Activated T-cell treated with anti-CD3 and anti-CD28 coated beads for 1 hour (primary cell): ENCODE measurements around the gene TRIM22.

Experiments used
- DNase-seq: peaks from one replicate; pipeline ENCODE4 v3.0.0-alpha.2; 2020; ENCODE audit warnings: low read depth

Gene TRIM22

DNA sequence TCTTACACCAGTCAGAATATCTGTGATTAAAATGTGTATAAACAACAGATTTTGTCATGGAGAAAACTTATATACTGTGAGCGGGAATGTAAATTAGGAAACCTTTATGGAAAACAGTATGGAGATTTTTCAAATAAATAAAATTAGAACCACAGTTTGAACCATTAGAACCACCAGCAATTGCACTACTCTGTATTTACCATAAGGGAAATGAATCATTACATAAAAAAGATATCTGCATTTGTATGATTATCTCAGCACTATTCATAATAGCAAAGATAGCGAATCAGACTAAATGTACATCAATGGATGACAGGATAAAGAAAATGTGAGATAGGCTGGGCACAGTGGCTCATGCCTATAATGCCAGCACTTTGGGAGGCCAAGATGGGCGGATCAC, 57.0 kb downstream of the TRIM22 start:
- no peak for DNase-seq

DNA sequence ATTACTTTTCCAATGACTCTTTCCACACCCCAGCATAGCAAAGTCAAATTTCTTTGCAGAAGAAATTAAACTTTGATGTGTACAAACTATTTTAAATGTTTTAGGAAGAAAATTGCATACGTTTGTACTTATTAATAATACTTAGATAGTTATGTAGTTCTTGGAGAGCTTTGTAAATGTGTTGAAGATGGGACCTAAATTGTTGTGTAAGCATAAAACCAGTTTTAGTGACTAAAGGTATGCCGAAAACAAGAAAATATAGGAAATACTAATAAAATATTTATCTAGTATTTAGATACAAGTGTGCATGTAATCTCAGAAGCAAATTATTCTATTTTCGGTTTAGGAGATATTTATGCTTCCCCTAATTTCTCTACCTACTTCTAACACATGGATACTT, 60.2 kb downstream of the TRIM22 start:
- DNase-seq, result no peak

DNA sequence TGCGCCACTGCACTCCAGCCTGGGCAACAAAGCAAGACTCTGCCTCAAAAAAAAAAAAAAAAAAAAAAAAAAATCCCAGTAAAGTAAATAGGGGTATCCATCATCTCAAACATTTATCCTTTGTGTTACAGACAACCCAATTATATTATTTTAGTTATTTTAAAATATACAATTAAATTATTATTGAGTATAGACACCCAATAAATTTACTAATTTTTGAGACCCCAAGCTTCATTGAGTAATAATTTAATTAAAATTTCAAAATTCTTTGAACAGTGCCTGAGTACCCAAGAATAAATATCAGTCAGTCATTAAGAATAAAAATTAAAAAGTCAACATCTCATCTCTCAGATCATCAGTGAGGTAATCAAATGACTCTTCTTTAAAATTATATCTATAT, 64.4 kb downstream of the TRIM22 start, which contains the start of gene OR52N4:
OR52N4 (plus strand) TSS at position 301 of the 400 bp plus-strand sequence. CDS start 498 bp downstream, outside the sequence.
- no peak for DNase-seq
